GM18858 (cell line): ENCODE data around the gene POU2F3.

Experiments
- ATAC-seq: cut with Tn5 transposase; IDR thresholded peaks from one replicate; pipeline ENCODE4 v1.9.1; 2021; ENCODE audit not compliant: unreplicated experiment

The POU2F3 gene

DNA sequence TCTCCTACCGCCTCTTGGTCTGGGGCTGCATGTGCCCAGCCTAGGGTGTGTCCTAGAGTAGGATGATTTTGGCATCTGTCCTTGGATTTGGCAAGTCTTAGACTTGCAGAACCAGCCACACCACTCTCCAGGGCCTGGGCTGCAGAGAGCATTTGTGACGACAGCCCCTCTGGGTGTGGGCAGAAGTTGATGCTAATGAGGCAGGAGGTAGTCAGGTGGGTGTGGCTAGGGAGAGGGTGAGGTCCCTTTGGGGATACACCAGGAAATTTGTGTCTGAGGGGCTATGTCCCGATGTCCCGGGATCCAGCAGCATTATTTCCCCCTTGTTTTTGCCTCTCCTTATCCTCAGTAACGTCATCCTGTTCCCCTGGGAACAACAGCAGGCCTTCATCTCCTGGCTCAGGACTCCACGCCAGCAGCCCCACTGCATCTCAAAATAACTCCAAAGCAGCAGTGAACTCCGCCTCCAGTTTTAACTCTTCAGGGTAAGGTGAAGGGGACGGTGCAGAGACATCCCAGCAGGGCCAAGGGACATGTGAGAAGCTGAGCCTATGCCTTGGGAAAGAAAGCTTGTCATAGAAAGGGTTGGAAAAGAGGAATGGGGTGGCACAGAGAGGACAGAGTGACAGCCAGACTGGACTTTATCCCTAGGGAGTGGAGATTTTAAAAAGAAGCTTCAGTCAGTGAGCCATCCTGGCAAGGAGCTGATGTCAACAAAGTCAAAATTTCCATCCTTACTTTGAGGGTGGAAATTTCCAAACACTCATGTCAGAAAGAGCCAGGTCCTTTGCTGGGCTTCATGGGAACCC, 77.1 kb downstream of the POU2F3 start:
- ATAC-seq, result no peak

DNA sequence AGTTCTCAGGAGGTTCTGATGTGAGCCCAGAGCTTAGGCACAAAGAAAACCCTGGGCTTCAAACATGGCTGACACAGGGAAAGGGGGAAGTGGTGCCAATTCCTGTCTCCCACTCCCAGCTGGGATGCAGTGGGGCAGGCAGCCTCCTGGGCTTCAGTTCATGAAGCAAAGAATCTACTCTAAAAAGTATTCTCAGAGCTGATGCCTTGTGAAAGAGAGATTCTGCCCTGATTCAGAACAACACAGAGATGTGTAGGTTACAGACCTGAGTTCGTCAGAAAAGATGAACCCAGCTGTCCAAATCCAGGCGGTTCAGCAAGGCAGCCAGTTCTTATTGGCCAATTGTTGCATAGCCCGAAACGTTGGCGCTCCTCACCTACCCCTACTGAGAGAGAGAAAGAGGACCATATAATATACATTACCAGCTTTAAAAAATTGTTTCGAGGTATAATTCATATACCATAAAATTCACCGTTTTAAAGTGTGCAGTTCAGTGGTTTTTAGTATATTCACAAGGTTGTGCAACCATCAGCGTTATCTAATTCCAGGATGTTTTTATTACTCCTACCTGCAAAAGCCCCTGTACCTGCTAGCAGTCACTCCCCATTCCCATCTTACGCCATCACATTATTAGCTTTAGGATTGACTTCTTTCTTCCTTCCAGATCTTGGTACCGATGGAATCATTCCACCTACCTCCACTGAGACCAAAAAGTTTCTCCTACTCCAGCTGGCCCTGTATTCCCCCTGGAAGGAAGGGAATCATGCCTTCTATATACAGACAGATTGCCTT, 77.9 kb downstream of the POU2F3 start:
- ATAC-seq, result no peak

DNA sequence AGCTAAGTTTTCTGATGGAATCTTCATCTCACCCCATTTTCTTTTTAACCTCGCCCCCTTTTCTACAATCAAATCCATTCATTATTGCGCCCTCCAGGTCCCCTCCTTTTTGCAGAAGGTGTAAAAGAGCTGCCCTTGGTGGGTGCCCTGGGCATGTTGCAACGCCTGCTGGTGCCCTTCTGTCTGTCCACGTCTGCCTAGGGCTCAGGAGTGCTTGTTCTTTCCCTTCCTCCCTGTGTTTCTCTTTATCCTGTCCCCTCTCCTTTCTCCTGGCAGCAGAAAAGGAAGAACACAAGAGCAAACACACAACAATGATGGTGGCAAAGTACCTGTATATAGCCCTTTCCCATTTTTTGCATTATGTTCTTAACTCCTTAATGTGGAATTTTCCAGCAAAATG, 79.0 kb downstream of the POU2F3 start:
- no peak for ATAC-seq

GRCh38 chr11:120324932-120325810, 85.2 kb downstream of the POU2F3 start, which contains the start of gene TLCD5:
Gene TLCD5, plus strand, starts transcription at chr11:120325299. Its CDS starts 2,143 bp downstream, at chr11:120327442.
- ATAC-seq, result no peak

- ATAC-seq, result no peak
Measured at GRCh38 chr11:120326228-120326627, 86.3 kb downstream of the POU2F3 start.

GRCh38 chr11:120326845-120327281, 86.9 kb downstream of the POU2F3 start:
- no peak for ATAC-seq

DNA sequence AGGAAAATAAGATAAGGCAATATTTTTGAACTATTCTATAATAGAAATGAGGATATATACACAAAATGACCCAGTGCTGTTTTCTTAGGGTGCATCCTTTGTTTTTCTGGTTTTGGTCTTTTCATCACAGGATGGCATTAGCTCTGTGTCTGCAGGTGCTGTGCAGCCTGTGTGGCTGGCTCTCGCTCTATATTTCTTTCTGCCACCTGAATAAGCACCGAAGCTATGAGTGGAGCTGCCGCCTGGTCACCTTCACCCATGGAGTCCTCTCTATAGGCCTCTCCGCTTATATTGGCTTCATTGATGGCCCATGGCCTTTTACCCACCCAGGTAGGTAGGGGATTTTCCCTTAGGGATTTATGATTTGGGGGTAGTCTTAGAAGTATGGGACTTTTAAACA, 87.4 kb downstream of the POU2F3 start:
- ATAC-seq, result no peak

DNA sequence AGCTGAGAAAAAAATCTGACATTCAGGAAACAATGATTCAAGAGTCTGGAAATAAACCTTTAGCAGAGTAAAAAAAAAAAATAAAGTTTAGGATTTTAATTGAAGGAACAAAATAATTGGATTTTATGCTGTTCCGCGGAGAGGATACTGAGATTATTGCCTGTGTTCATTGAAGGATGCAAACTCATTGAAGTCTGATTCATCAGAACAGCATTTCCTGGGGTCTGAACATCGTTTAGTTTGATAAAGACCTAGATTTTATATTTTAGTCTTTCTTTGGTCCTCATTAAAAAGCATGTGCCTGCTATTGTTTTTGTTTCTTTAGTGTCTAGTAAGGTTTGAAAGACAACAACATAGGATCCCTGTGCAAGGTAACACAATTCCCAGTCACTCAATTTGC, 89.6 kb downstream of the POU2F3 start:
- ATAC-seq, result no peak

DNA sequence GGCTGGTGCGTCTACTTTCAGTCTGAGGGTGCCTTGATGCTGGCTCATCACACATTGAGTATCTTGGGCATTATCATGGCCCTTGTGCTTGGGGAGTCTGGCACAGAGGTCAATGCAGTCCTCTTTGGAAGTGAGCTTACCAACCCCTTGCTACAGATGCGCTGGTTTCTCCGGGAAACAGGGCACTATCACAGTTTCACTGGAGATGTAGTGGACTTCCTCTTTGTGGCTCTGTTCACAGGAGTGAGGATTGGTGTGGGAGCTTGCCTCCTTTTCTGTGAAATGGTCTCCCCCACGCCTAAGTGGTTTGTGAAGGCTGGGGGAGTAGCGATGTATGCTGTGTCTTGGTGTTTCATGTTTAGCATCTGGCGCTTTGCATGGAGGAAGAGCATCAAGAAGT, 90.1 kb downstream of the POU2F3 start:
- no peak for ATAC-seq

DNA sequence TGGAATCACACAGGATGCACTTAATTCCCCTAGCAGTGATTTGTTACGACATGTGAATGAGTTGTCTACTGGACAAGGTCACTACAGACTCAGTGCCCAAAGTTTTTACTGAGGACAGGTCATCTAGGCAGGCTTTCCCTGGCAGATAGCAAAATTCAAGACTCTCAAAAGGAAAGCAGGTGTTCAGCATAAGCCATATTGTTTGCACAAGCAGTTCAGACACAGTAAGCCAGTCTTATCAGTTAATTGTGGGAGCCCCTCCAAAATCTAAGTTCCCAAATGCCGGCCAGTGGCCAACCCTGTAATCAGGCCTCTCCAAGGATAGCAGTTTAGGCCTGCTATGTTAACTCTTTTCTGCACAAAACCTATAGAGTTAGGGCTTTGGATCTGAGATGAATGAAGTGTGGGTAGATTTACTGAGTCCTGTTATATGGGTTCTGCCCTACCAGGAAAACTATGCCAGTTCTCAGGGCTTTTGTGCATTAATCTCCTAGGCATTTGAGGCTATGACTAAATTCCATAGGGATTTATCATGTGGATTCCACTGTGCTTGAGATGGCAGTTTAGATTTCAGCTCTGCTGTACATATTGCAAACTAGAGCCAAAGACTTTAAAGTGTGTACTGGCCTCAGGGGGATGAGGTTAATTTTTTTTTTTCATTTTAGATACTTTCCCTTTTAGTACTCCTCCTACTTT, 91.5 kb downstream of the POU2F3 start:
- ATAC-seq, result no peak

GRCh38 chr11:120332822-120333716, 93.1 kb downstream of the POU2F3 start:
- no peak for ATAC-seq

DNA sequence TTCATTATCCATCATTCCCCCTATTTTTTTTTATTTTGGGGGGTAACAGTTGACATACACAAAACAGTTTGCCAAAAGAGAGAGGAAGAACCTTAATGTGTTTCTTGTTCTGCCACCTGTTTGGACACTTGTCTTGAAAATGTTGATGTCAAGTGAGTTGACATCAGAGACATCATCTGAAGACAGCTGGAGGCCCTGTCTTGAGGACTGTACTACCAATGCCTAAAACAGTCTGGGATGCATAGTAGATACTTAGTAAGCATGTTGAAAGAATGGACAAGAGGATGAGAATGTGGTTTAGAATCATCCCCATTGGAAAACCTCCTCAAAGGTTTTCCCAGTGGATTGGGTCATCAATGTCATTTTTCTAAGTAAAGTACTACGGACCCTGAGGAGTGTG, 93.9 kb downstream of the POU2F3 start:
- ATAC-seq, result no peak

- ATAC-seq, result no peak
Measured at GRCh38 chr11:120334332-120334731, 94.4 kb downstream of the POU2F3 start.

GRCh38 chr11:120334894-120335462, 95.0 kb downstream of the POU2F3 start:
- peak; percentile 27 for ATAC-seq

DNA sequence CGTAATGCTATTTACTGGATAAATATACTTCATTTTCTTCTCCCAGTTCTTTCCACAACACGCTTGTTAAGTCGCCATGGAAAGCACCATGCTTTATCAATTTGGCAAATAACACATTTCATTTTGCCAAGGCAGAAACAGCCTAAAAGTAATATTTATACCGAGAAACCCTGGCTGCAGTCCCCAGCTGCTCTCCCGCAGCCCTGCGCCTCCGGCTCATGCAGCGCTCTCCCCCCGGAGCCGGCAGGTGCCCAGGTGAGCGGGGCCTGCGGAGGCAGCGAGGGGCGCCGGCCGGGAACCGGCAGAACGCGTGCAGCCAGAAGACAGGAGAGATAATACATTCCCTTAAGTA, 95.6 kb downstream of the POU2F3 start:
- ATAC-seq, result no peak

GRCh38 chr11:120335908-120336640, 96.1 kb downstream of the POU2F3 start, which contains the start of gene ARHGEF12:
Gene ARHGEF12, plus strand, starts transcription at chr11:120336413. Its CDS starts 831 bp downstream, at chr11:120337244.
- ATAC-seq, result peak; percentile 35

DNA sequence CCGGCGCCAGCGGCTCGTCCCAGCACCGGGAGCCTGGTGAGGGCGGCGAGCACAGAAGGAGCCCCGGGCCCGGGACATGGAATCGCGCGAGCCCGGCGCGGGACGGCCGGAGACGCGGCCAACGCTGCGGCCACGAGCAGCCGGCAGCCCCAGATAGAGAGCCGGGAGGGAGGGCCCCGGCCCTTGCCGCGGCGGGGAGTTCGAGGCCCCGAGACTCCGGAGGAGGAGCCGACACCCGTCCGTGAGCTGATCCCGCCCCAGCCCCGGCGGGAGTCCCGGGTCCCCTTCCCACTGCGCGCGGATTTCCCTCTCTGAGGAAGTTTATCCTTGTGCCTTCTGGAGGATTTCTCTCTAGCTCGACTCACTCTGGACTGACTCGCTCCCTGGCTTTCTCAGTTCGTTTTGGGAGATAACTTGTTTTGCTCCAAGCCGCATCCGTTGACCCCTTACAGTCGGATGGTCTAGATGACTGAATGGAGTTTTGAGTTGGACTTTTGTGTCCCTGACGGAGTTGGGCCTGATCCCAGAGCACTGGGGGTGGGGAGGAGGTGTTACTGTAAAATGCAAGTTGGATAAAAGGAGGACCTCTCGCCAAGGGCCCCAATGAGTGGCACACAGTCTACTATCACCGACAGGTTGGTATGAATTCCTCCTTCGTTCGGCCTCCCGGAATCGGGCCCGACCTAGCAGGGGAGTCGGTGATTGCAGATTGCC, 96.9 kb downstream of the POU2F3 start:
- no peak for ATAC-seq
